Transverse colon (tissue), 4 donors: ENCODE results near the gene RERE. TPM values are rescaled to one million over a fixed set of nuclear protein-coding genes. Genes with fewer than 3 reads are reported as not detected.

Experiments used
- DNase-seq: peaks from one replicate; pipeline ENCODE4 v3.0.0-alpha.2; 2019
- H3K27ac ChIP-seq, 4 donors: fragments of 200-600 bp; sonication (generic); 2 replicates each; pipeline ENCODE4 v1.5.1; 2016 to 2018; ENCODE audit warnings: inconsistent platforms in 4 of 4
- H3K27me3 ChIP-seq: fragments of 200-600 bp; sonication (generic); 2 replicates; pipeline ENCODE4 v1.5.1; 2017; ENCODE audit warnings: inconsistent platforms
- H3K36me3 ChIP-seq, 4 donors: fragments of 200-600 bp; sonication (generic); 2 replicates each; pipeline ENCODE4 v1.5.1; 2017 to 2019; ENCODE audit warnings: inconsistent platforms in 4 of 4
- H3K4me1 ChIP-seq, 4 donors: fragments of 200-600 bp; sonication (generic); 2 replicates each; pipeline ENCODE4 v1.5.1; 2017 to 2020; ENCODE audit warnings: inconsistent platforms in 4 of 4
- H3K4me3 ChIP-seq, 4 donors: fragments of 200-600 bp; sonication (generic); 1 replicate in 1 of 4; 2 replicates in 3 of 4; pipeline versions ENCODE4 v1.5.1 to v1.6.1; 2017 to 2019; ENCODE audit warnings: inconsistent platforms in 4 of 4
- H3K9me3 ChIP-seq, 2 donors: fragments of 200-600 bp; sonication (generic); 2 replicates each; pipeline ENCODE4 v1.5.1; 2017 to 2019; ENCODE audit warnings: inconsistent platforms in 2 of 2
- CTCF ChIP-seq, 5 experiments: fragments of 200-600 bp in 3 of 5; fragments of 450-650 bp in 2 of 5; sonication (generic) in 3 of 5; IDR thresholded peaks; 1 replicate in 2 of 5; 2 replicates in 3 of 5; pipeline ENCODE4 v1.5.1; 2016 to 2017; ENCODE audit warnings: antibody characterized with exemption in 5 of 5, inconsistent platforms in 3 of 5, mild to moderate bottlenecking in 2 of 5, moderate library complexity in 1 of 5
- EP300 ChIP-seq: sonication (generic); formaldehyde crosslinking; IDR thresholded peaks from one replicate; pipeline ENCODE4 v1.6.1; 2017; ENCODE audit warnings: antibody characterized with exemption, low read depth
- POLR2A ChIP-seq: fragments of 450-650 bp; IDR thresholded peaks from one replicate; pipeline ENCODE4 v1.6.1; 2016; ENCODE audit warnings: antibody characterized with exemption, mild to moderate bottlenecking, moderate library complexity
- POLR2AphosphoS5 ChIP-seq, 3 donors: sonication (generic); formaldehyde crosslinking; IDR thresholded peaks; one replicate each; pipeline ENCODE4 v1.6.1; 2016; ENCODE audit warnings: antibody characterized with exemption in 3 of 3
- WGBS, 2 donors: methylation state at CpG; one replicate each; pipeline ENCODE4 v1.1.5; 2018; ENCODE audit warnings: low coverage in 1 of 2; 5-methylcytosine and 5-hydroxymethylcytosine counted together
- in situ Hi-C, 4 donors: fragments of 200-750 bp; cut with MboI; loops; one replicate each; pipeline versions ENCODE4 v1.15.0 to v1.15.1; 2017; ENCODE audit warnings: low sequenced_read_pairs in 3 of 4, low pct_ligation_motif_present in 1 of 4, low pct_unique_long_range_greater_than_20kb in 1 of 4
- intact Hi-C: fragments of 100-400 bp; cut with DNase I; formaldehyde crosslinking; loops from one replicate; pipeline ENCODE4 v1.15.1; 2023; ENCODE audit warnings: low total_unique reads
- total RNA-seq, 4 donors: library from RNA; depleted of rRNA; stranded (reverse); fragments of >200 nt; gene quantifications; one replicate each; pipeline ENCODE4 v1.1.0, GENCODE V29; 2016

Gene RERE
- total RNA-seq, 4 donors from 2014 or later: 80.3 to 657 (median 105) TPM

GRCh38 chr1:8684590-8684989 lies 132.8 kb downstream of the RERE start:
- no peak for DNase-seq
- Histone ChIP-seq H3K27ac (no peak overlapping the region), H3K4me1 (peaks cover 13 to 77% (median 38%) of the 10 kb centered on the region in 4 donors), H3K27me3 (no peaks in the 10 kb centered on the region), H3K36me3 (no peaks in the 10 kb centered on the region), H3K4me3 (no peak overlapping the region), H3K9me3 (no peaks in the 10 kb centered on the region)
- intact Hi-C loops: no loop called here
- TF ChIP-seq EP300 (no peak), POLR2A (no peak), POLR2AphosphoS5 (IDR thresholded peaks at IDR 0.05) (no peak), CTCF (IDR thresholded peaks at IDR 0.05) (no peak)
- 100% methylated on average over 1 of the region's 1 CpG; no CpG with 5 or more reads in 1 of the 2 donors for WGBS, 2 donors
- in situ Hi-C loops: no loop called here

DNA sequence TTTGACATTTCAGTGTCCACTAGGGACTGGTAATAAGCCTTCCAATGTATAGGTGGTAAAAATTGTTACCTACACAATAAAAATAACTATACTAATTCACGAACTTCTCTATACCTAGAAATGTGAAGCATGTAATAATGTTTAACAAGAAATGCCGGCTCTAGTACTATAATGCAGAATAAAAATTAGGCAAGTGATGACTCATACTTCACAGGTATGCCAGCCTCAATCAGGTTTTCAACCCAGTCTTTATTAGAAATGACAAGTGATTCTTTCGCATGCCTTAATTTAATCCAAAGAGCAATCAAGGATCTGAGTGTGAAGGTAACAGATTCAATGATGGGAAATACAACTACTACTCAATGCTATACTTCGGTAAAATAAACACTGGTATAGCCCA lies 134.9 kb downstream of the RERE start:
- Histone ChIP-seq H3K27me3 (no peaks in the 10 kb centered on the region), H3K9me3 (no peaks in the 10 kb centered on the region), H3K4me1 (peaks cover 15 to 81% (median 45%) of the 10 kb centered on the region in 4 donors), H3K36me3 (no peaks in the 10 kb centered on the region), H3K27ac (no peak overlapping the region), H3K4me3 (no peak overlapping the region)
- in situ Hi-C loops (no loop called here), intact Hi-C loops (no loop called here)
- TF ChIP-seq POLR2A (no peak), EP300 (no peak), CTCF (IDR thresholded peaks at IDR 0.05) (no peak), POLR2AphosphoS5 (IDR thresholded peaks at IDR 0.05) (no peak)
- WGBS, 2 donors: 76 to 82% methylated on average over 4 of the region's 4 CpGs
- no peak for DNase-seq

DNA sequence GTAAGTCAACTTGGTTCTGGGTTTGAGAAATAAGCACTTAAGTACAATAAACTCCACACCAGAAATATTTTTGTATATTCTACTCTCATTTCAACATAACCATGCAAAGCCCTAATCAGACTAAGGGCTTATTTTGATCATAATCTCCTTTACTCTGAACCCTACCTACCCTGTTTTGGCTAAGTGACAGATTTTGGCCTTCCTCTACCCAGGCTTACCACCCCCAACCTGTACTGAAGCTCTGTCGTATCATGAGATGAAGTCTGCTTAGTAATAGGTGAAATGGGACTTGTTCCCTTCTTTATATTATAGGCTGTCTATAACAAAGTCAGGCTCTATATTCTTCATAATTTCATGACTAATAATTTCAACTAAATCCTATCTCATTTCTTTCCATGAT lies 135.5 kb downstream of the RERE start:
- peaks cover 10 to 74% (median 41%) of the 10 kb centered on the region in 4 donors for H3K4me1 ChIP-seq
- DNase-seq: no peak
- 62 to 88% methylated on average over 1 of the region's 1 CpG for WGBS, 2 donors
- H3K27me3 ChIP-seq: no peaks in the 10 kb centered on the region
- H3K4me3 ChIP-seq: no peak overlapping the region
- intact Hi-C loops (no loop called here), in situ Hi-C loops (no loop called here)
- H3K27ac ChIP-seq: peak overlapping the region in 2 of 4 donors; percentile 75 to 80
- H3K36me3 ChIP-seq: no peaks in the 10 kb centered on the region
- no peaks in the 10 kb centered on the region for H3K9me3 ChIP-seq
- no peak for TF ChIP-seq POLR2A
- no peak for TF ChIP-seq EP300
- no peak for TF ChIP-seq CTCF (IDR thresholded peaks at IDR 0.05)
- no peak for TF ChIP-seq POLR2AphosphoS5 (IDR thresholded peaks at IDR 0.05)

DNA sequence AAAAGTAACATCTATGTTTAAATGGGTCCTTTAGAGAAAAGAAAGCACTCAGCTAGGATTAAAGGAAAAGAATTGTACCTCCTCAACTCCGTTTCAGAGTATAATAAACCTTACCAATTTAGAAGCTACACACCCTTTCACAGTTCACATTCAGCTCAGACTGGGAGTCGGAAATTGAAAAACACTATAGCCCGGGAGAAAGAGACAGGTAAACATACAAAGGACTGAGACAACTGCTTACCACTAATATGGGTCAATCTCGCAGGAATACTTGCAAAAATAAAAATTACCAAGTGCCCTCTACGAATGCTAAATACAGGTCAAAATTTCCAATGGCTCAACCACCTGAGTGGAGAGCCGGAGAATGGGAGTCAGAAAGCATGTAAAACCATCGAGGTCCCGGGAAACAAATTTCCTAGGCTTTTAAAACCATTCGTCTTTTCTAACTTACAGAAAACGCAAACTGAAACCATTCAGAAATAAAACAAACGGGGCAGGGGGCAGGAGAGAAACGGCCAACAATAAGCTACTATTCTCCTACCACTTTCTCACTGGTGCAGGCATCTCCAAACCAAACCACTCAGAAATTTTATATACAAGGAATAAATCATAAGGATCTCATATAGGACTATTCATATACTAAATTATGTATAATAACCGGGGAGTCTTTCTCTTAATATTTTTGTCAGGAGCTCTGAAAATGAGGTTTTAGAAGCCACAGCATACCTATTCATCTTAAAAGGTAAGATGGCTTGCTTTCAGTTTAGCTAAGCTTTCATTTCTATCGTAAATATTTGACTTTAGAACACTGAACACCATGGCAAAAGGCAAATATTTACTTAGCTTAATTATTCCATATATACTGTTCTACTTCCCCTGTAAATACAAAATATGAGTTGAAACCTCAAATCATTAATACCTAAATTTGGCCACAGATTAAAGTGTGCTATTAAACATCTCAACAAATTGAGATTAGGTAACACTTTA lies 136.5 kb downstream of the RERE start:
- peaks cover 6 to 65% (median 36%) of the 10 kb centered on the region in 4 donors for H3K4me1 ChIP-seq
- in situ Hi-C loops: no loop called here
- WGBS, 2 donors: 31 to 35% methylated on average over 14 of the region's 14 CpGs
- TF ChIP-seq POLR2AphosphoS5 (IDR thresholded peaks at IDR 0.05) (no peak), EP300 (no peak), CTCF (IDR thresholded peaks at IDR 0.05) (no peak), POLR2A (no peak)
- intact Hi-C loops: no loop called here
- no peaks in the 10 kb centered on the region for H3K27me3 ChIP-seq
- H3K9me3 ChIP-seq: no peaks in the 10 kb centered on the region
- no peaks in the 10 kb centered on the region for H3K36me3 ChIP-seq
- peak overlapping the region in 3 of 4 donors; percentile 10 to 47 (median 22) for H3K4me3 ChIP-seq
- no peak for DNase-seq
- peak overlapping the region; percentile 51 to 80 (median 72) for H3K27ac ChIP-seq
